NK-92 treated with Interleukin-12 subunit alpha and Interleukin-12 subunit beta, amount 100 ng/mL, for 24 hours (cell line): ENCODE measurements around the gene B9D2.
"Not testable (repeated sequence)": the region's sequence is repeated elsewhere in the genome, so short reads cannot be mapped to it uniquely, and the experiment has no call there.

Experiments
- DNase-seq: peaks from one replicate; lab custom pipeline; 2025; lab: John Stamatoyannopoulos, UW

Gene B9D2

DNA sequence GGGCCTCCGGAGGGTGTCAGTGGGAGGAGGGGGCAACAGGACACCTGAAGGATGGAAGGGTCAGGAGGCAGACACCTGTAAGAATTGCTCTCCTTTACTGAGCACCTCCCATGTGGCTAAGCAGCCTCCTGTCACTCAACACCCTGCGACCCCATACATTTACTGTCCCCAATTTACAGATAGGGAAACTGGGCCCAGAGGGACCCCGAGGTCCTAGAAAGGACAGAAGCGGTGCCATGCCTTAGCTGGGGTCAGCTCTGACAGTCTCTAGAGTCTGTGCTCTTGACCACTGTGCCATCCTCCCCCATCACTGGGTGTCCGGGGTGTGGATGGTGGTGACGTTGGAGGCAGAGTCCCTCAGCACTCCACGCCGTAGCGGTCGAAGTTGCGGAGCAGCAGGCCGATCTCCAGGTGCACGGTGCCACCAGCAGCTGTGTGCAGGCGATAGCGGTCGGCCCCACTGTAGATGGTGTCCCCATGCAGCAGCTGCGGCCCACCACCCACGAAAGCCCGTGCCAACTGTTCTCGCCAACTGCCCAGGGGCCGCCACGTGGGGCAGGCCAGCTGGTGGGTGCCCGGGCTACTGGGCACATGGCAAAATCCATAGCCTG is 9.5 kb downstream of the B9D2 start:
- DNase-seq: no peak

DNA sequence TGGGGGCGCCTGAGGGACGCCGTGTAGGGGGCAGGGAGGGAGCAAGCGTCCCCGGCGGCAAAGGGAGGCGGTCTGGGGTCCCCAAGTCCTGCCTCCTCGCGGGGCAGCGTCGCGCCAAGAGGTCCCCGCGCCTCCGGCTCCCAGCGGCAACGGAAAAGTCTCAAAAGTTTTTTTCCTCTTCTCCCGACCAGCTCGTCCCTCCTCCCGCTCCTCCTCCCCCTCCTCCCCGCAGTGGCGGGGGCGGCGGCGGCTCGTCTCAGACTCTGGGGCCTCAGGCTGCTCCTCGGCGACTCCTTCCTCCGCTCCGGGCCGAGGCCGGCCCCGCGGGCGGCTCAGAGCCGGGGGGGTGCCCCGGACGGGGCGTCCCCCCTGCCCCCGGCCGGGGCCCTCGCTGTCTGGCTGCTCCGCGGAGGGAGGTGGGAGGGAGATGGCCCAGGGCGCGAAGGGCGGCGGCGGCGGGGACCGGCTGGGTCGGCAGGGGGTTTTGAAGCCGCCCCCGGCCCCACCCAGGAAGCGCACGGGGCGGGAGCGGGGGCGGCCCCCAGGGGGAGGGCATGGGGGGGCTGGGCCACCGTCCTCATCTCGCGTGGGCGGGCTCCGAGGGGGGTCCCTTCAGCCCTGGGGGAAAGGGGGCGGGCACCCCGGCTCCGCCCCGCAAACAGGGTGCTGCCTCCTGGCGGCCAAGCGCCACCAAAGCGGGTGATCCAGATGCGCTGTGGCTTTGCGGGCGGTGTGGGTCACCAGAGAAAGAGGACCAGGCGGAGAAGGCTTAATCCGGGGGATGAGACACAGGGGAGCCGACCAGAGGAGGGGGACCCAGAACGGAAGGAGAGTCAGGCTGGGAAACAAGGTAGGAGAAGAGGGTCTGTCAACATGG is 10.2 kb downstream of the B9D2 start, which contains the start of gene TGFB1:
TSS of gene TGFB1 (minus strand) at position 457 of the 877 bp plus-strand sequence. CDS start 878 bp downstream, outside the sequence.
- DNase-seq: peak; percentile 89

DNA sequence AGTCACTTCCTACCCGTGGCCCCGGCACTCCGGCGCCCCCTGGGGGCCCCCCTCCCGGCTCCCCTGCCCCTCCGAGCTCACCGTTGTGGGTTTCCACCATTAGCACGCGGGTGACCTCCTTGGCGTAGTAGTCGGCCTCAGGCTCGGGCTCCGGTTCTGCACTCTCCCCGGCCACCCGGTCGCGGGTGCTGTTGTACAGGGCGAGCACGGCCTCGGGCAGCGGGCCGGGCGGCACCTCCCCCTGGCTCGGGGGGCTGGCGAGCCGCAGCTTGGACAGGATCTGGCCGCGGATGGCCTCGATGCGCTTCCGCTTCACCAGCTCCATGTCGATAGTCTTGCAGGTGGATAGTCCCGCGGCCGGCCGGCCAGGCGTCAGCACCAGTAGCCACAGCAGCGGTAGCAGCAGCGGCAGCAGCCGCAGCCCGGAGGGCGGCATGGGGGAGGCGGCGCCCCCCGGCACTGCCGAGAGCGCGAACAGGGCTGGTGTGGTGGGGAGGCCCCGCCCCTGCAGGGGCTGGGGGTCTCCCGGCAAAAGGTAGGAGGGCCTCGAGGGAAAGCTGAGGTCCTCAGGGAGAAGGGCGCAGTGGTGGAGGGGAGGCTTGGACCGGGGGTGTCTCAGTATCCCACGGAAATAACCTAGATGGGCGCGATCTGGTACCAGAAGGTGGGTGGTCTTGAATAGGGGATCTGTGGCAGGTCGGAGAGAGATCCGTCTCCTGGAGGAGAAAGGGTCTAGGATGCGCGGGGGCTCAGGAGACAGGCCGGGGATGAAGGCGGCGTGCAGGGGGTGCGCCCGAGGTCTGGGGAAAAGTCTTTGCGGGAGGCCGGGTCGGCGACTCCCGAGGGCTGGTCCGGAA is 11.1 kb downstream of the B9D2 start:
- DNase-seq: peak; percentile 70

- no peak for DNase-seq
Measured at GRCh38 chr19:41352279-41352608, 11.7 kb downstream of the B9D2 start.

GRCh38 chr19:41351339-41352245 is 12.4 kb downstream of the B9D2 start:
- peak; percentile 84 for DNase-seq

DNA sequence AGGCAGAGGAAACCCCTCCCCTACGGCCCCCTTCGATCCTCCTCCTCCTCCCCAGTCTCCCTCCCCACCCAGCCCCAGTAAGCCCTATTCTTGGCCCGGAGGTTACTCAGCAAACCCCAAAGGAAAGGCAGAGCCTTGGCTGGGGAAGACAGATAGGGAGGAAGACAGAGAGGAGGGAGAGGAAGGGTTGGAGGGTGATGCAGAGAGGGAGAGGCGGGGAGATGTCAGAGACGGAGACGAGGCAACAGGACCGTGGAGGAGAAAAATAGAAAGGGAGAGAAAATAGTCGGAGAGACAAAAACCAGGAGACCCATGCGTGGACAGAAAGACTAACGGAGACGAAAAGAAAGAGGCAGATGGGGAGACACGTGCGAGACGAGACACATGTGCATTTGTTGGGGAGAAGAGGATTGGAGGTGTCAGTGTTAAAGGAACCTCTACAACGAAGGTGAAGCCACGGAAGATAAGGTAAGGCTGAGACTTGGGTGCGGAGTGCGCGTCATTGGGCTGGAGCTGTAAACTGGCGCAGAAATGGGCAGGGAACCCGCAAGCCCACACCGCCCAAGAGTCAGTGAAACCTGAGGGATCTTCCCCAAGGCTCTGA is 13.1 kb downstream of the B9D2 start:
- DNase-seq: no peak

GRCh38 chr19:41346916-41347315 is 17.0 kb downstream of the B9D2 start:
- not testable (repeated sequence) for DNase-seq

GRCh38 chr19:41344162-41344561 is 19.8 kb downstream of the B9D2 start:
- no peak for DNase-seq

DNA sequence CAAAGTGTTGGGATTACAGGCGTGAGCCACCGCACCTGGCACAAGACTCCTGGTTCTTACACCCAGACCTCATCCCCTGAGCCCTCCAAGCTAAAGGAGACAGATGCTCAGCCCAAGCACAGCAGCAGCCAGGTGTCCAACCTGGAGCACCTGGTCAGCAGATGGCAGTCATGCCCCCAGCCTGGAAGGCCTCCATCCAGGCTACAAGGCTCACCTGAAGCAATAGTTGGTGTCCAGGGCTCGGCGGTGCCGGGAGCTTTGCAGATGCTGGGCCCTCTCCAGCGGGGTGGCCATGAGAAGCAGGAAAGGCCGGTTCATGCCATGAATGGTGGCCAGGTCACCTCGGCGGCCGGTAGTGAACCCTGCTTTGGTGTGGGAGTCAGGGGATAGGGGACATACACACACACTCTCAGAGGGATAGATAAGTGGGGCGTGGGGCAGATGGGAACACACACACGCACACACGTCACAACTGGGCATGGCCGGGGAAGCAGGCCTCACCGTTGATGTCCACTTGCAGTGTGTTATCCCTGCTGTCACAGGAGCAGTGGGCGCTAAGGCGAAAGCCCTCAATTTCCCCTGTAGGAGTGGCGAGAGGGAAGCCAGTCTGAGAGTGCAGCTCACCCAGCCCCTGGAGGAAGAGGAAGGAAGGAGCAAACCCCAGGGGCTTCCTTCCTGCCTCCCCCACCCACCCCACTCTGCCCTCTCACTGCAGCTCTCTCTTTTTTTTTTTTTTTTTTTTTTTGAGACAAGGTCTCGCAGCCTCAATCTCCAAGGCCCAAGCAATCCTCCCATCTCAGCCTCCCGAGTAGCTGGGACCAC is 22.1 kb downstream of the B9D2 start:
- DNase-seq: no peak

DNA sequence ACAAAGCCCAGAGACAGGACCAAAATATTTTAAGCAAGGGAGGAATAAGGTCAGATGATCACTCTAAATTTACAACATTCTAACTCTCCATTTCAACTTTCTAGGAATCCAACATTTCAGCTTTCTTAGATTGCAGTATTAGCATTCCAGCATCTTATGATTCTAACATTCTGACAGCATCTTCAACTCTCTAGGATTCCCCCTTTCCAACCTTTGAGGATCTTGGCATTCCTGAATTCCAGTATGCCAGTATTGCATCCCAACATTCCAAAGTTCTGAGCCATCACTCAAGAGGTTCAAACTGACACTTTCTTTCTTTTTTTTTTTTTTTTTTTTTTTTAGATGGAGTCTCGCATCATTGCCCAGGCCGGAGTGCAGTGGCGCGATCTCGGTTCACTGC is 24.0 kb downstream of the B9D2 start:
- no peak for DNase-seq

GRCh38 chr19:41335467-41335866 is 28.5 kb downstream of the B9D2 start:
- DNase-seq: no peak

DNA sequence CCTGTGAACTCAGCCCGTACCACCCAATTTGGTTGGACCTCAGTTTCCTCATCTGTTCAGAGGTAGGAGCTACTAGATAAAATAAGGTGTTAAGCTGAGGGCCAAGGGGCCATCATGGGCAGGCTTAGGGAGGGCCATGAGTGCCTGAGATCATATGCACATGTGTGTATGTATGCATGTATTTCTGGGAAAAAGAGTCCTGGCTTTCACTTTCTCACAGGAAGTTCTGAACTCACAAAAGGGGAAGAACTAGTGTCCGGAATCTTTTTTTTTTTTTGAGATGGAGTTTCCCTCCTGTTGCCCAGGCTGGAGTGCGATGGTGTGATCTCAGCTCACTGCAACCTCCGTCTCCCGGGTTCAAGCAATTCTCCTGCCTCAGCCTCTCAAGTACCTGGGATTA is 29.2 kb downstream of the B9D2 start:
- no peak for DNase-seq

GRCh38 chr19:41332468-41332867 is 31.5 kb downstream of the B9D2 start:
- no peak for DNase-seq

DNA sequence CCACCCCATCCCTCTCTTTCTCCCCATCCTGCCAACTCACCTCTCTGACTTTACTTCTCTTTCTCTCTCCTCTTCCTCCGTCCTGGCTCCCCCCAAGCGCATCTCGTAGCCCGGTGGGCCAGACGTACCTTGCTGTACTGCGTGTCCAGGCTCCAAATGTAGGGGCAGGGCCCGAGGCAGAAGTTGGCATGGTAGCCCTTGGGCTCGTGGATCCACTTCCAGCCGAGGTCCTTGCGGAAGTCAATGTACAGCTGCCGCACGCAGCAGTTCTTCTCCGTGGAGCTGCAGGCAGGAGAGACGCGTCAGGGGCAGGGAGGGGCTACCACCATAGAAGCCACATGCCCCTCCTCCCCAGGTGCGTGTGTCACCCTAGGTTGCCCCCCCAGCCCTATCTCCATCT is 31.9 kb downstream of the B9D2 start:
- DNase-seq: no peak

GRCh38 chr19:41330946-41331678 is 32.8 kb downstream of the B9D2 start:
- DNase-seq: no peak

DNA sequence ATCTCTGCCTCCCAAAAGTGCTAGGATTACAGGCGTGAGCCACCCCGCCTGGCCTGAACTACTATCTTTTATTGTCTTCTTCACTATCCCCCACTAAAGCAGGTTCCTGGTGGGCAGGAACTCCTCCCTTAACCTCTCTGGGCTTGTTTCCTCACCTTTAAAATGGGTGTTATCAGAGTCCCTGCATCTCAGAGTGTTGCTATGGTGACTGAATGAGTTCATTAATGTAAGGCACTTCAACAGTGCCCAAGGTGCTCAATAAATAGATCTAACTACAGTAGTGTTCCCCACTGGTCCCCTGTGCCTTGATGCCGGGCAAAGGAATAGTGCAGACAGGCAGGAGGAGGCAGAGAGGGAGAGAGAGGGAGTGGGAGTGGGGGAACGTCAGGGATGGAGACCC is 33.5 kb downstream of the B9D2 start:
- no peak for DNase-seq

DNA sequence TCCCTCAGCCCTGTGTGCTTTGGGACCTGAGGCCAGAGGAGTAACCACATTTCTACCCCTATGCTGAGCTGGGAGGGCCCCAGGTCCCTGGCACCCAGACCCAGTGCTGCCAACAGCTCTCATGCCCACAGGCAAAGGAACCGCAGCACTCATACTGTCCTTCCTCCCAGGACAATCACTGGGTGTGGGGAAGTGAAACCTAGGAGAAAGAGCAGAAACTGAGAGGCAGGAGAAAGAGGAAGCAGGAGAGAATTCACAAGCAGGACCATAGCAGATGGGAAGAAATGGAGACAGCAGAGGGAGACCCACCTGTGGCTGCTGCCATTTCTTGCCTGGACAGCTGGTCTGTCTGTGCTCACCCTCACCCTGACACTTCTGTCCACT is 35.1 kb downstream of the B9D2 start:
- no peak for DNase-seq

- DNase-seq: no peak
Measured at GRCh38 chr19:41328157-41328841, 35.6 kb downstream of the B9D2 start.

- peak; percentile 87 for DNase-seq
Measured at GRCh38 chr19:41327576-41328156, 36.3 kb downstream of the B9D2 start.
